A549 (cell line): ENCODE measurements around the gene ANKK1. TPM values are rescaled to one million over a fixed set of nuclear protein-coding genes. Genes with fewer than 3 reads are reported as not detected.

Experiments
- ATAC-seq, 2 experiments: fragments of 200-7000 bp in 1 of 2; fragments of >200 bp in 1 of 2; cut with Nextera tagmentation in 1 of 2; cut with Tn5 transposase in 1 of 2; 3 replicates each; pipeline versions ENCODE4 v1.8.0 to v1.9.1; 2018 to 2020; ENCODE audit warnings: mild to moderate bottlenecking in 1 of 2, moderate library complexity in 1 of 2
- CTCF ChIA-PET: fragments of 300-600 bp; sonication (Branson Sonifier 250); formaldehyde crosslinking; extraction: SDS; loops from one replicate; lab custom pipeline; 2021; ENCODE audit warnings: antibody characterized with exemption, inconsistent platforms; lab: Yijun Ruan, JAX
- POLR2A ChIA-PET: fragments of 350-600 bp; formaldehyde crosslinking; extraction: SDS; loops from one replicate; lab custom pipeline; 2021; ENCODE audit warnings: antibody characterized with exemption, inconsistent platforms; lab: Yijun Ruan, JAX
- DNase-seq, 2 experiments: peaks; one replicate each; pipeline versions ENCODE4 v3.0.0 to v3.0.0-alpha.2; 2011 to 2016; ENCODE audit warnings: low read depth in 1 of 2, low spot score in 1 of 2
- FAIRE-seq: peaks from 2 replicates; lab custom pipeline; 2011; peaks lifted over from hg19 to GRCh38; lab: Jason Lieb, UNC
- H3K27ac ChIP-seq, 2 experiments: fragments of >200 bp; sonication (Bioruptor Twin); formaldehyde crosslinking; 3 replicates each; pipeline ENCODE4 v1.5.1; 2016 to 2017
- H3K4me1 ChIP-seq: fragments of >200 bp; sonication (Bioruptor Twin); formaldehyde crosslinking; 3 replicates; pipeline ENCODE4 v1.6.1; 2016
- H3K4me2 ChIP-seq: fragments of >200 bp; sonication (Bioruptor Twin); formaldehyde crosslinking; 3 replicates; pipeline ENCODE4 v1.6.1; 2016
- H3K4me3 ChIP-seq: fragments of >200 bp; sonication (Bioruptor Twin); formaldehyde crosslinking; 3 replicates; pipeline ENCODE4 v1.5.1; 2016
- H3K9me3 ChIP-seq: fragments of >200 bp; sonication (Bioruptor Twin); formaldehyde crosslinking; 3 replicates; pipeline ENCODE4 v1.6.1; 2016
- BHLHE40 ChIP-seq: IDR thresholded peaks from 2 replicates; pipeline ENCODE4 v1.6.1; 2012; ENCODE audit warnings: low read depth, low read length, inconsistent platforms
- CEBPB ChIP-seq, 2 experiments: fragments of >200 bp in 1 of 2; sonication (Bioruptor Twin) in 1 of 2; formaldehyde crosslinking in 1 of 2; IDR thresholded peaks; 2 replicates each; pipeline ENCODE4 v1.6.1; 2012 to 2016
- CHD2 ChIP-seq: fragments of 150-350 bp; IDR thresholded peaks from 2 replicates; pipeline ENCODE4 v1.6.1; 2014; ENCODE audit warnings: low read length; ENCODE audit not compliant: partially characterized antibody
- CHD4 ChIP-seq: fragments of 200-600 bp; sonication (generic); IDR thresholded peaks from 2 replicates; pipeline ENCODE4 v1.6.1; 2016; ENCODE audit warnings: antibody characterized with exemption, mild to moderate bottlenecking, borderline replicate concordance
- CTCF ChIP-seq: fragments of >200 bp; sonication (Bioruptor Twin); formaldehyde crosslinking; IDR thresholded peaks from 3 replicates; pipeline ENCODE4 v1.5.1; 2016
- ESRRA ChIP-seq: fragments of 150-350 bp; IDR thresholded peaks from 2 replicates; pipeline ENCODE4 v1.6.1; 2014; ENCODE audit warnings: mild to moderate bottlenecking, low read length, borderline replicate concordance
- HDAC2 ChIP-seq: fragments of 200-600 bp; sonication (generic); IDR thresholded peaks from 2 replicates; pipeline ENCODE4 v1.6.1; 2016
- HES2 ChIP-seq: fragments of >200 bp; sonication (Bioruptor Twin); formaldehyde crosslinking; IDR thresholded peaks from 2 replicates; pipeline ENCODE4 v1.6.1; 2016
- HEYL ChIP-seq: fragments of 250-450 bp; sonication (Bioruptor Pico); IDR thresholded peaks from 2 replicates; pipeline ENCODE4 v1.8.0; 2021; ENCODE audit warnings: mild to moderate bottlenecking, moderate library complexity
- HMGXB4 ChIP-seq: fragments of 250-450 bp; sonication (Bioruptor Pico); IDR thresholded peaks from 2 replicates; pipeline ENCODE4 v1.5.0; 2021; ENCODE audit warnings: mild to moderate bottlenecking, moderate library complexity, borderline replicate concordance
- HOXA7 ChIP-seq: fragments of 250-450 bp; sonication (Bioruptor Pico); IDR thresholded peaks from 2 replicates; pipeline ENCODE4 v1.5.0; 2020; ENCODE audit warnings: mild to moderate bottlenecking, moderate library complexity
- HOXB13 ChIP-seq: fragments of 250-450 bp; sonication (Bioruptor Pico); IDR thresholded peaks from 2 replicates; pipeline ENCODE4 v1.5.0; 2020; ENCODE audit warnings: low read depth, mild to moderate bottlenecking, moderate library complexity
- KDM1A ChIP-seq: fragments of 200-600 bp; sonication (generic); IDR thresholded peaks from 2 replicates; pipeline ENCODE4 v1.6.1; 2016; ENCODE audit warnings: low read depth, mild to moderate bottlenecking
- MAFK ChIP-seq: fragments of 450-650 bp; IDR thresholded peaks from 2 replicates; pipeline ENCODE4 v1.6.1; 2014; ENCODE audit not compliant: partially characterized antibody
- NFE2L2 ChIP-seq: fragments of 150-350 bp; conservative IDR thresholded peaks from 2 replicates; pipeline ENCODE4 v1.6.1; 2014; ENCODE audit warnings: low read length
- PBX3 ChIP-seq: IDR thresholded peaks from 2 replicates; pipeline ENCODE4 v1.6.1; 2012
- POLR2A ChIP-seq: IDR thresholded peaks from 2 replicates; pipeline ENCODE4 v1.6.1; 2012; ENCODE audit warnings: mild to moderate bottlenecking, low read length
- RNF2 ChIP-seq: fragments of 200-600 bp; sonication (generic); IDR thresholded peaks from 2 replicates; pipeline ENCODE4 v1.6.1; 2016; ENCODE audit warnings: low read depth, mild to moderate bottlenecking, antibody characterized with exemption, moderate library complexity, borderline replicate concordance
- SMC3 ChIP-seq: fragments of >200 bp; sonication (Bioruptor Twin); formaldehyde crosslinking; IDR thresholded peaks from 3 replicates; pipeline ENCODE4 v1.6.1; 2018; ENCODE audit warnings: inconsistent platforms
- TFCP2L1 ChIP-seq: fragments of 250-450 bp; sonication (Bioruptor Pico); IDR thresholded peaks from 2 replicates; pipeline ENCODE4 v1.5.0; 2021; ENCODE audit warnings: mild to moderate bottlenecking
- TP53 ChIP-seq: fragments of 250-450 bp; sonication (Bioruptor Pico); IDR thresholded peaks from 2 replicates; pipeline ENCODE4 v1.5.0; 2021; ENCODE audit warnings: mild to moderate bottlenecking, moderate library complexity
- ZFP36 ChIP-seq: fragments of 450-650 bp; IDR thresholded peaks from 2 replicates; pipeline ENCODE4 v1.6.1; 2014; ENCODE audit warnings: borderline replicate concordance; ENCODE audit not compliant: partially characterized antibody
- ZNF302 ChIP-seq: fragments of 250-450 bp; sonication (Bioruptor Pico); IDR thresholded peaks from 2 replicates; pipeline ENCODE4 v1.9.0; 2021; ENCODE audit warnings: inconsistent platforms, mild to moderate bottlenecking, moderate library complexity
- WGBS: methylation state at CpG from one replicate; pipeline ENCODE4 v1.1.6; 2017; ENCODE audit errors: missing lambda C conversion rate; 5-methylcytosine and 5-hydroxymethylcytosine counted together
- polyA plus RNA-seq, 4 experiments: library from polyadenylated mRNA; depleted of rRNA in 3 of 4; stranded (reverse); fragments of >200 nt; fragmentation: RNase III in 1 of 4; extraction: RNeasy Plus Mini Kit Qiagen cat#74134 plus additional on column Dnase treatment in 1 of 4; gene quantifications; 2 replicates in 3 of 4; 3 replicates in 1 of 4; pipeline ENCODE4 v1.2.3, GENCODE V29; 2011 to 2017

Gene ANKK1
- polyA plus RNA-seq, 2 of the 4 experiments (the other 2 are of a cell fraction): 0.08 TPM; not detected in 1

GRCh38 chr11:113377681-113378412, 9.7 kb upstream of the ANKK1 start:
- ATAC-seq: no peak
- TF ChIP-seq HOXB13 (CRISPR knock-in tag): no peak
- no peak for TF ChIP-seq ESRRA
- TF ChIP-seq MAFK: no peak
- TF ChIP-seq HDAC2: no peak
- no peak for TF ChIP-seq ZNF302 (CRISPR knock-in tag)
- no peak for TF ChIP-seq POLR2A
- TF ChIP-seq TP53 (CRISPR knock-in tag): no peak
- no peak for TF ChIP-seq KDM1A
- POLR2A ChIA-PET: no interaction called here
- Histone ChIP-seq H3K4me3 (no peak overlapping the region), H3K9me3 (no peaks in the 10 kb centered on the region), H3K4me2 (no peak overlapping the region), H3K4me1 (no peaks in the 10 kb centered on the region), H3K27ac (no peak overlapping the region)
- CTCF ChIA-PET: no interaction called here
- DNase-seq: no peak
- WGBS: 60% methylated on average over 7 of the region's 7 CpGs
- no peak for FAIRE-seq

GRCh38 chr11:113378692-113379091, 8.9 kb upstream of the ANKK1 start:
- FAIRE-seq: no peak
- no peaks in the 10 kb centered on the region for H3K4me1 ChIP-seq
- no peak overlapping the region for H3K27ac ChIP-seq
- no peaks in the 10 kb centered on the region for H3K9me3 ChIP-seq
- no peak for DNase-seq
- H3K4me3 ChIP-seq: no peak overlapping the region
- 0% methylated on average over 1 of the region's 1 CpG for WGBS
- ChIA-PET CTCF (no interaction called here), POLR2A (no interaction called here)
- ATAC-seq: no peak
- no peak for TF ChIP-seq RNF2
- TF ChIP-seq HEYL (CRISPR knock-in tag): no peak
- no peak for TF ChIP-seq HMGXB4 (CRISPR knock-in tag)
- no peak for TF ChIP-seq KDM1A
- TF ChIP-seq NFE2L2: no peak
- TF ChIP-seq CHD4: no peak
- TF ChIP-seq ZFP36: no peak
- TF ChIP-seq CEBPB (IDR thresholded peaks at IDR 0.05): no peak
- TF ChIP-seq HOXA7: no peak
- TF ChIP-seq PBX3: no peak
- no peak for TF ChIP-seq HES2
- no peak overlapping the region for H3K4me2 ChIP-seq

- ChIA-PET CTCF (no interaction called here), POLR2A (no interaction called here)
- Histone ChIP-seq H3K4me3 (no peak overlapping the region), H3K27ac (no peak overlapping the region), H3K4me1 (no peaks in the 10 kb centered on the region), H3K9me3 (no peaks in the 10 kb centered on the region), H3K4me2 (no peak overlapping the region)
- ATAC-seq (no peak), DNase-seq (no peak), FAIRE-seq (no peak)
- TF ChIP-seq CHD2 (no peak), BHLHE40 (no peak), CEBPB (IDR thresholded peaks at IDR 0.05) (no peak), ESRRA (no peak), KDM1A (no peak), HOXA7 (no peak), TFCP2L1 (CRISPR knock-in tag) (no peak), SMC3 (no peak), HMGXB4 (CRISPR knock-in tag) (no peak), CTCF (no peak)
Observed at GRCh38 chr11:113382121-113382520, 5.5 kb upstream of the ANKK1 start.
